GM19238 (cell line): ENCODE measurements around the gene NUTM2A.
"Not testable (repeated sequence)": the region's sequence is repeated elsewhere in the genome, so short reads cannot be mapped to it uniquely, and the experiment has no call there.

Experiments used
- DNase-seq: peaks from one replicate; pipeline ENCODE4 v3.0.0; 2011; ENCODE audit warnings: low spot score; ENCODE audit not compliant: insufficient read length

NUTM2A gene

GRCh38 chr10:87248818-87249353 is 23.6 kb downstream of the NUTM2A start:
- DNase-seq = not testable (repeated sequence)

GRCh38 chr10:87280749-87281392 is 55.6 kb downstream of the NUTM2A start:
- not testable (repeated sequence) for DNase-seq
